Measurements from ENCODE around the gene C2CD2. TPM values are rescaled to one million over a fixed set of nuclear protein-coding genes. Genes with fewer than 3 reads are reported as not detected.

The C2CD2 gene
- total RNA-seq, 2 donors from 2014 or later, result 27.3 to 30.5 TPM

GRCh38 chr21:41943851-41944250 lies 10.0 kb downstream of the C2CD2 start:
- 90% methylated on average over 10 of the region's 10 CpGs for WGBS
- intact Hi-C loops (cut with DNase I), result no loop called here

GRCh38 chr21:41942457-41942856 lies 11.4 kb downstream of the C2CD2 start:
- Histone ChIP-seq H3K27ac (no peak overlapping the region), H3K36me3 (no peaks in the 10 kb centered on the region), H3K9me3 (no peaks in the 10 kb centered on the region), H3K4me3 (no peak overlapping the region), H3K27me3 (replicated peaks; ENCODE audit: insufficient read depth) (no peaks in the 10 kb centered on the region), H3K4me1 (replicated peaks) (no peaks in the 10 kb centered on the region)
- intact Hi-C loops (cut with DNase I), result no loop called here
- WGBS, result 90% methylated on average over 9 of the region's 9 CpGs
- no peak for TF ChIP-seq POLR2AphosphoS5 (IDR thresholded peaks at IDR 0.05)
- no peak for DNase-seq (ENCODE audit: low spot score)

More at GRCh38 chr21:41943851-41944250, 10.0 kb downstream of the C2CD2 start:
- H3K4me1 ChIP-seq (replicated peaks), result no peaks in the 10 kb centered on the region
- no peak for DNase-seq (ENCODE audit: low spot score)
- no peak overlapping the region for H3K4me3 ChIP-seq
- no peaks in the 10 kb centered on the region for H3K9me3 ChIP-seq
- no peak overlapping the region for H3K27ac ChIP-seq
- H3K27me3 ChIP-seq (replicated peaks; ENCODE audit: insufficient read depth), result no peaks in the 10 kb centered on the region
- H3K36me3 ChIP-seq, result no peaks in the 10 kb centered on the region
- no peak for TF ChIP-seq POLR2A (IDR thresholded peaks at IDR 0.05)
- no peak for TF ChIP-seq CTCF (IDR thresholded peaks at IDR 0.05)
- TF ChIP-seq POLR2AphosphoS5 (IDR thresholded peaks at IDR 0.05), result no peak

GRCh38 chr21:41941941-41942340 lies 11.9 kb downstream of the C2CD2 start:
- no peak for TF ChIP-seq POLR2A (IDR thresholded peaks at IDR 0.05)
- no peak for TF ChIP-seq CTCF (IDR thresholded peaks at IDR 0.05)
- no peak for TF ChIP-seq POLR2AphosphoS5 (IDR thresholded peaks at IDR 0.05)
- H3K9me3 ChIP-seq, result no peaks in the 10 kb centered on the region
- intact Hi-C loops (cut with DNase I), result no loop called here
- WGBS, result 89% methylated on average over 12 of the region's 12 CpGs
- H3K4me3 ChIP-seq, result no peak overlapping the region
- no peaks in the 10 kb centered on the region for H3K27me3 ChIP-seq (replicated peaks; ENCODE audit: insufficient read depth)
- H3K27ac ChIP-seq, result no peak overlapping the region
- no peak for DNase-seq (ENCODE audit: low spot score)
- no peaks in the 10 kb centered on the region for H3K36me3 ChIP-seq
- no peaks in the 10 kb centered on the region for H3K4me1 ChIP-seq (replicated peaks)

GRCh38 chr21:41940431-41940830 lies 13.4 kb downstream of the C2CD2 start:
- Histone ChIP-seq H3K4me1 (replicated peaks) (no peaks in the 10 kb centered on the region), H3K36me3 (no peaks in the 10 kb centered on the region), H3K27ac (no peak overlapping the region), H3K4me3 (no peak overlapping the region), H3K27me3 (replicated peaks; ENCODE audit: insufficient read depth) (no peaks in the 10 kb centered on the region), H3K9me3 (no peaks in the 10 kb centered on the region)
- DNase-seq (ENCODE audit: low spot score), result no peak
- 97% methylated on average over 3 of the region's 3 CpGs for WGBS
- intact Hi-C loops (cut with DNase I), result no loop called here
- TF ChIP-seq CTCF (IDR thresholded peaks at IDR 0.05) (no peak), POLR2A (IDR thresholded peaks at IDR 0.05) (no peak), POLR2AphosphoS5 (IDR thresholded peaks at IDR 0.05) (no peak)

GRCh38 chr21:41939391-41939790 lies 14.4 kb downstream of the C2CD2 start:
- Histone ChIP-seq H3K4me1 (replicated peaks) (no peaks in the 10 kb centered on the region), H3K27ac (no peak overlapping the region), H3K4me3 (no peak overlapping the region), H3K36me3 (no peaks in the 10 kb centered on the region), H3K9me3 (no peaks in the 10 kb centered on the region), H3K27me3 (replicated peaks; ENCODE audit: insufficient read depth) (no peaks in the 10 kb centered on the region)
- no peak for DNase-seq (ENCODE audit: low spot score)
- TF ChIP-seq POLR2AphosphoS5 (IDR thresholded peaks at IDR 0.05), result no peak
- no peak for TF ChIP-seq CTCF (IDR thresholded peaks at IDR 0.05)
- TF ChIP-seq POLR2A (IDR thresholded peaks at IDR 0.05), result no peak
- intact Hi-C loops (cut with DNase I), result no loop called here
- 92% methylated on average over 8 of the region's 8 CpGs for WGBS

All from prostate gland (tissue), 2 donors.